ENCODE measurements around the gene GABARAP.

DNA sequence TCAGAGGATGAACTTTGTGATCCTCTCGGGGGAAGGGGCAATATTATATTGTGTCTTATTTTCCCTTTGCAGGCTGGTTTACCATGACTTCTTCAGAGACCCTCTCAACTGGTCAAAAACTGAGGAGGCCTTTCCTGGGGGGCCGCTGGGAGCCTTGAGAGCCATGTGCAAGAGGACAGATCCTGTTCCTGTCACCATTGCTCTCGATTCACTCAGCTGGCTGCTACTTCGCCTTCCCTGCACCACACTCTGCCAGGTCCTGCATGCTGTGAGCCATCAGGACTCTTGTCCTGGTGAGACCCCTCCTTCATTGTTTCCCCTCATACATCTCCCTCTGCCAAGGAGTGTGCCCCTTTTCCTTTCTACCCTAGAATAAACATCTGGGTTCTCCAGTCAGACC is 12.3 kb upstream of the GABARAP start:
- no peak for TF ChIP-seq POLR2A (IDR thresholded peaks at IDR 0.05; ENCODE audit: low read length)
- no peak for TF ChIP-seq GATA1 (IDR thresholded peaks at IDR 0.05; ENCODE audit: low read depth, low read length)

All from erythroblast (primary cell).